ENCODE results near the gene CES2.

DNA sequence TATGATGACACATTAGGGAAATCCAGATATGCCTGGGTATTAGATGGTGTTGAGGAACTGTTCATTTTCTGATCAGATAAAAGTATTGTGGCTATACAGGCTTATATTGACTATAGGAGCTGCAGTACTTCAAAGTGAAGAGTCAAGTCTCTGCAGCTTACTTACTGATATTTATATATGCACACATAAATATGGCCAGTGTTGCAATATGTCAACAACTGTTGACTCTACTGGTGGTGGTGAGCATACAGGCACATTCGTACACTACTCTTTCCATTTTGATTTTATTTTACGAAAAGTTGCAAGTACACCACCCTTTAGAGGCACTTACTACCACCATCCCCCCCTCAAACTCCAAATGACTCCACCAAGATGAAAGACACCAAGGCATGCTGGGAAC lies 3.7 kb upstream of the CES2 start:
- TF ChIP-seq ZNF404 (tag by site-specific recombination; IDR thresholded peaks at IDR 0.05) = no peak
- TF ChIP-seq, protein P1, sequence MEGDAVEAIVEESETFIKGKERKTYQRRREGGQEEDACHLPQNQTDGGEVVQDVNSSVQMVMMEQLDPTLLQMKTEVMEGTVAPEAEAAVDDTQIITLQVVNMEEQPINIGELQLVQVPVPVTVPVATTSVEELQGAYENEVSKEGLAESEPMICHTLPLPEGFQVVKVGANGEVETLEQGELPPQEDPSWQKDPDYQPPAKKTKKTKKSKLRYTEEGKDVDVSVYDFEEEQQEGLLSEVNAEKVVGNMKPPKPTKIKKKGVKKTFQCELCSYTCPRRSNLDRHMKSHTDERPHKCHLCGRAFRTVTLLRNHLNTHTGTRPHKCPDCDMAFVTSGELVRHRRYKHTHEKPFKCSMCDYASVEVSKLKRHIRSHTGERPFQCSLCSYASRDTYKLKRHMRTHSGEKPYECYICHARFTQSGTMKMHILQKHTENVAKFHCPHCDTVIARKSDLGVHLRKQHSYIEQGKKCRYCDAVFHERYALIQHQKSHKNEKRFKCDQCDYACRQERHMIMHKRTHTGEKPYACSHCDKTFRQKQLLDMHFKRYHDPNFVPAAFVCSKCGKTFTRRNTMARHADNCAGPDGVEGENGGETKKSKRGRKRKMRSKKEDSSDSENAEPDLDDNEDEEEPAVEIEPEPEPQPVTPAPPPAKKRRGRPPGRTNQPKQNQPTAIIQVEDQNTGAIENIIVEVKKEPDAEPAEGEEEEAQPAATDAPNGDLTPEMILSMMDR (tag by site-specific recombination; IDR thresholded peaks at IDR 0.05) = no peak

All from HEK293 (cell line).